Esophagus muscularis mucosa (tissue), 4 donors: ENCODE measurements around the gene NME3.

Experiments used
- CTCF ChIP-seq, 3 experiments: fragments of 200-600 bp in 2 of 3; fragments of 450-650 bp in 1 of 3; sonication (generic) in 2 of 3; IDR thresholded peaks; one replicate each; pipeline ENCODE4 v1.5.1; 2017 to 2019; ENCODE audit warnings: antibody characterized with exemption in 3 of 3, mild to moderate bottlenecking in 2 of 3, moderate library complexity in 1 of 3
- EP300 ChIP-seq: sonication (generic); formaldehyde crosslinking; IDR thresholded peaks from one replicate; pipeline ENCODE4 v1.6.1; 2017; ENCODE audit warnings: antibody characterized with exemption
- POLR2A ChIP-seq: fragments of 450-650 bp; IDR thresholded peaks from one replicate; pipeline ENCODE4 v1.6.1; 2017; ENCODE audit warnings: antibody characterized with exemption, moderate library complexity, mild to moderate bottlenecking, low read depth

DNA sequence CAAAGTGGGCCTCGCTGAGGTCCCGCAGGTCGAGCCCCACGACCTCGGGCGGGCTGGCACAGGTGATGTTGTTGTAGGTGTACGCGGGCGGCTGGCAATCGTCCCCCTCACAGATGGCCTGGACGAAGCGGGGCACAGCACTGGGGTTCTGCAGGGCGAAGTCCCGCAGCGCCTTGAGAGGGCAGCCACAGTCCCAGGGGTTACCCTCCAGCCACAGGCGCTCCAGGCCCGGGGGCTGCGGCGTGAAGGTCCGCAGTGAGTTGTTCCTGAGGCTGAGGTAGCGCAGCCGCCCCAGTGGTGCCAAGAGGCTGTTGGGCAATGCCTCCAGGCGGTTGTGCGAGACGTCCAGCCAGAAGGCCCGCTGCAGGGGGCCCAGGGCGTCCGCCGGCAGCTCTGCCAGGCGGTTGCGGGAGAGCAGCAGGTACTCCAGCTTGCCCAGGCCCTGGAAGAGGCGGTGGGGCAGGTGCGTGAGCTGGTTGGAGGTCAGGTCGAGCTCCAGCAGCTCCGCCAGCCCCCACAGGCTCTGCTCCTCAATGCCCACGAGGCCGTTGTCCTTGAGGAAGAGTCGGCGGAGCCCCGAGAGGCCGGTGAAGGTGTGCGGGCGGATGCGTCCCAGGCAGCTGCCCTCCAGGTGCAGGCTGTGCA lies 19.4 kb upstream of the NME3 start:
- no peak for TF ChIP-seq POLR2A
- no peak for TF ChIP-seq CTCF (IDR thresholded peaks at IDR 0.05)
- TF ChIP-seq EP300: no peak
